ENCODE measurements around the gene RGS6.

DNA sequence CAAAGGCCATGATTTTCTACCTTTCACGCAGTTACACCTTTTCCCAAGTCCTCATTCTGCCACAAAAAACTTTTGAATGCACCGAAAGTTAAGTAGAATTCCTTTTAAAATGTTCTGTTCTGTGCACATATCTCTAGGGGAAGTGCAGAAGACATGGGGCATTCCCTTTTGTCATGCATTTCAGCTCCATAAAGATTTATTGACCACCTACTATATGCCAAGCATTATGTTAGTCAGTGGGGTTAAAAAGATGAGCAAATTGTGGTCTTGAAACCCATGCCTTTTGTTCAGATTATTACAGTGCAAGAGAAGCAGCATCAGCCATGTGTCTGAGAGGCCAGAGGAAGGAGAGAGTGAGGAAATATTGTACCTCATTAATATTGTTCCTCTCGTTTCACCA is 338.5 kb downstream of the RGS6 start:
- TF ChIP-seq RAD21 (IDR thresholded peaks at IDR 0.05; ENCODE audit: low read length) (no peak), POLR2A (IDR thresholded peaks at IDR 0.05; ENCODE audit: low read depth, low read length) (no peak), MXI1 (IDR thresholded peaks at IDR 0.05; ENCODE audit: borderline replicate concordance, low read depth, low read length) (no peak), MAFK (IDR thresholded peaks at IDR 0.05; ENCODE audit: low read depth, low read length) (no peak), CHD1 (IDR thresholded peaks at IDR 0.05; ENCODE audit: low read depth, low read length) (no peak), BHLHE40 (IDR thresholded peaks at IDR 0.05; ENCODE audit: low read depth, low read length) (no peak), FOS (IDR thresholded peaks at IDR 0.05; ENCODE audit: low read depth, low read length) (no peak), RFX5 (IDR thresholded peaks at IDR 0.05; ENCODE audit: low read depth, low read length) (no peak), RCOR1 (IDR thresholded peaks at IDR 0.05; ENCODE audit: insufficient replicate concordance, low read length) (no peak), MAZ (IDR thresholded peaks at IDR 0.05; ENCODE audit: borderline replicate concordance, low read depth, low read length) (no peak)
- TF ChIP-seq, protein P1, sequence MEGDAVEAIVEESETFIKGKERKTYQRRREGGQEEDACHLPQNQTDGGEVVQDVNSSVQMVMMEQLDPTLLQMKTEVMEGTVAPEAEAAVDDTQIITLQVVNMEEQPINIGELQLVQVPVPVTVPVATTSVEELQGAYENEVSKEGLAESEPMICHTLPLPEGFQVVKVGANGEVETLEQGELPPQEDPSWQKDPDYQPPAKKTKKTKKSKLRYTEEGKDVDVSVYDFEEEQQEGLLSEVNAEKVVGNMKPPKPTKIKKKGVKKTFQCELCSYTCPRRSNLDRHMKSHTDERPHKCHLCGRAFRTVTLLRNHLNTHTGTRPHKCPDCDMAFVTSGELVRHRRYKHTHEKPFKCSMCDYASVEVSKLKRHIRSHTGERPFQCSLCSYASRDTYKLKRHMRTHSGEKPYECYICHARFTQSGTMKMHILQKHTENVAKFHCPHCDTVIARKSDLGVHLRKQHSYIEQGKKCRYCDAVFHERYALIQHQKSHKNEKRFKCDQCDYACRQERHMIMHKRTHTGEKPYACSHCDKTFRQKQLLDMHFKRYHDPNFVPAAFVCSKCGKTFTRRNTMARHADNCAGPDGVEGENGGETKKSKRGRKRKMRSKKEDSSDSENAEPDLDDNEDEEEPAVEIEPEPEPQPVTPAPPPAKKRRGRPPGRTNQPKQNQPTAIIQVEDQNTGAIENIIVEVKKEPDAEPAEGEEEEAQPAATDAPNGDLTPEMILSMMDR (conservative IDR thresholded peaks at IDR 0.05; ENCODE audit: low read depth, low read length) = no peak
- TF ChIP-seq, protein P2, sequence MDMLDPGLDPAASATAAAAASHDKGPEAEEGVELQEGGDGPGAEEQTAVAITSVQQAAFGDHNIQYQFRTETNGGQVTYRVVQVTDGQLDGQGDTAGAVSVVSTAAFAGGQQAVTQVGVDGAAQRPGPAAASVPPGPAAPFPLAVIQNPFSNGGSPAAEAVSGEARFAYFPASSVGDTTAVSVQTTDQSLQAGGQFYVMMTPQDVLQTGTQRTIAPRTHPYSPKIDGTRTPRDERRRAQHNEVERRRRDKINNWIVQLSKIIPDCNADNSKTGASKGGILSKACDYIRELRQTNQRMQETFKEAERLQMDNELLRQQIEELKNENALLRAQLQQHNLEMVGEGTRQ (IDR thresholded peaks at IDR 0.05; ENCODE audit: low read depth, low read length) = no peak
